ENCODE results near the gene HAO2. TPM values are rescaled to one million over a fixed set of nuclear protein-coding genes. Genes with fewer than 3 reads are reported as not detected.

HAO2 gene
- total and polyA plus RNA-seq, 2 experiments from 2014 or later = not detected

GRCh38 chr1:119419109-119419508 is 50.5 kb downstream of the HAO2 start:
- no peak for TF ChIP-seq CTCF (conservative IDR thresholded peaks at IDR 0.05; ENCODE audit: low read depth in 2 of 2)
- no peak for TF ChIP-seq NANOG (IDR thresholded peaks at IDR 0.05; ENCODE audit: borderline replicate concordance)
- TF ChIP-seq JUNB (IDR thresholded peaks at IDR 0.05; ENCODE audit: unreplicated experiment) = no peak
- TF ChIP-seq, protein P1, sequence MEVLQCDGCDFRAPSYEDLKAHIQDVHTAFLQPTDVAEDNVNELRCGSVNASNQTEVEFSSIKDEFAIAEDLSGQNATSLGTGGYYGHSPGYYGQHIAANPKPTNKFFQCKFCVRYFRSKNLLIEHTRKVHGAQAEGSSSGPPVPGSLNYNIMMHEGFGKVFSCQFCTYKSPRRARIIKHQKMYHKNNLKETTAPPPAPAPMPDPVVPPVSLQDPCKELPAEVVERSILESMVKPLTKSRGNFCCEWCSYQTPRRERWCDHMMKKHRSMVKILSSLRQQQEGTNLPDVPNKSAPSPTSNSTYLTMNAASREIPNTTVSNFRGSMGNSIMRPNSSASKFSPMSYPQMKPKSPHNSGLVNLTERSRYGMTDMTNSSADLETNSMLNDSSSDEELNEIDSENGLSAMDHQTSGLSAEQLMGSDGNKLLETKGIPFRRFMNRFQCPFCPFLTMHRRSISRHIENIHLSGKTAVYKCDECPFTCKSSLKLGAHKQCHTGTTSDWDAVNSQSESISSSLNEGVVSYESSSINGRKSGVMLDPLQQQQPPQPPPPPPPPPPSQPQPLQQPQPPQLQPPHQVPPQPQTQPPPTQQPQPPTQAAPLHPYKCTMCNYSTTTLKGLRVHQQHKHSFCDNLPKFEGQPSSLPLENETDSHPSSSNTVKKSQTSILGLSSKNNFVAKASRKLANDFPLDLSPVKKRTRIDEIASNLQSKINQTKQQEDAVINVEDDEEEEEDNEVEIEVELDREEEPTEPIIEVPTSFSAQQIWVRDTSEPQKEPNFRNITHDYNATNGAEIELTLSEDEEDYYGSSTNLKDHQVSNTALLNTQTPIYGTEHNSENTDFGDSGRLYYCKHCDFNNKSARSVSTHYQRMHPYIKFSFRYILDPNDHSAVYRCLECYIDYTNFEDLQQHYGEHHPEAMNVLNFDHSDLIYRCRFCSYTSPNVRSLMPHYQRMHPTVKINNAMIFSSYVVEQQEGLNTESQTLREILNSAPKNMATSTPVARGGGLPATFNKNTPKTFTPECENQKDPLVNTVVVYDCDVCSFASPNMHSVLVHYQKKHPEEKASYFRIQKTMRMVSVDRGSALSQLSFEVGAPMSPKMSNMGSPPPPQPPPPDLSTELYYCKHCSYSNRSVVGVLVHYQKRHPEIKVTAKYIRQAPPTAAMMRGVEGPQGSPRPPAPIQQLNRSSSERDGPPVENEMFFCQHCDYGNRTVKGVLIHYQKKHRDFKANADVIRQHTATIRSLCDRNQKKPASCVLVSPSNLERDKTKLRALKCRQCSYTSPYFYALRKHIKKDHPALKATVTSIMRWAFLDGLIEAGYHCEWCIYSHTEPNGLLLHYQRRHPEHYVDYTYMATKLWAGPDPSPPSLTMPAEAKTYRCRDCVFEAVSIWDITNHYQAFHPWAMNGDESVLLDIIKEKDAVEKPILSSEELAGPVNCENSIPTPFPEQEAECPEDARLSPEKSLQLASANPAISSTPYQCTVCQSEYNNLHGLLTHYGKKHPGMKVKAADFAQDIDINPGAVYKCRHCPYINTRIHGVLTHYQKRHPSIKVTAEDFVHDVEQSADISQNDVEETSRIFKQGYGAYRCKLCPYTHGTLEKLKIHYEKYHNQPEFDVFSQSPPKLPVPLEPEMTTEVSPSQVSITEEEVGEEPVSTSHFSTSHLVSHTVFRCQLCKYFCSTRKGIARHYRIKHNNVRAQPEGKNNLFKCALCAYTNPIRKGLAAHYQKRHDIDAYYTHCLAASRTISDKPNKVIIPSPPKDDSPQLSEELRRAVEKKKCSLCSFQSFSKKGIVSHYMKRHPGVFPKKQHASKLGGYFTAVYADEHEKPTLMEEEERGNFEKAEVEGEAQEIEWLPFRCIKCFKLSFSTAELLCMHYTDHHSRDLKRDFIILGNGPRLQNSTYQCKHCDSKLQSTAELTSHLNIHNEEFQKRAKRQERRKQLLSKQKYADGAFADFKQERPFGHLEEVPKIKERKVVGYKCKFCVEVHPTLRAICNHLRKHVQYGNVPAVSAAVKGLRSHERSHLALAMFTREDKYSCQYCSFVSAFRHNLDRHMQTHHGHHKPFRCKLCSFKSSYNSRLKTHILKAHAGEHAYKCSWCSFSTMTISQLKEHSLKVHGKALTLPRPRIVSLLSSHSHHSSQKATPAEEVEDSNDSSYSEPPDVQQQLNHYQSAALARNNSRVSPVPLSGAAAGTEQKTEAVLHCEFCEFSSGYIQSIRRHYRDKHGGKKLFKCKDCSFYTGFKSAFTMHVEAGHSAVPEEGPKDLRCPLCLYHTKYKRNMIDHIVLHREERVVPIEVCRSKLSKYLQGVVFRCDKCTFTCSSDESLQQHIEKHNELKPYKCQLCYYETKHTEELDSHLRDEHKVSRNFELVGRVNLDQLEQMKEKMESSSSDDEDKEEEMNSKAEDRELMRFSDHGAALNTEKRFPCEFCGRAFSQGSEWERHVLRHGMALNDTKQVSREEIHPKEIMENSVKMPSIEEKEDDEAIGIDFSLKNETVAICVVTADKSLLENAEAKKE (CRISPR knock-in tag; IDR thresholded peaks at IDR 0.05) = no peak
- TF ChIP-seq ETS1 (IDR thresholded peaks at IDR 0.05) = no peak
- TF ChIP-seq STAT1 (IDR thresholded peaks at IDR 0.05; ENCODE audit: unreplicated experiment) = no peak
- TF ChIP-seq ZNF114 (CRISPR knock-in tag; IDR thresholded peaks at IDR 0.05) = no peak
- no peak for TF ChIP-seq EZH2phosphoT487 (IDR thresholded peaks at IDR 0.05; ENCODE audit: unreplicated experiment)
- no peak for TF ChIP-seq EZH2 (IDR thresholded peaks at IDR 0.05; ENCODE audit: low read depth, unreplicated experiment)
- TF ChIP-seq ZNF331 (CRISPR knock-in tag; IDR thresholded peaks at IDR 0.05; ENCODE audit: low read depth) = no peak
- TF ChIP-seq REST (IDR thresholded peaks at IDR 0.05; ENCODE audit: unreplicated experiment) = no peak
- TF ChIP-seq POLR2AphosphoS5 (IDR thresholded peaks at IDR 0.05; ENCODE audit: low read depth) = no peak
- TF ChIP-seq CREB1 (CRISPR knock-in tag; IDR thresholded peaks at IDR 0.05; ENCODE audit: low read depth) = no peak

More at GRCh38 chr1:119419109-119419508, 50.5 kb downstream of the HAO2 start:
- no peak overlapping the region for H3K27ac Mint-ChIP-seq
- Histone ChIP-seq H2AFZ (no peak overlapping the region), H3F3A (replicated peaks; ENCODE audit: low read depth) (no peaks in the 10 kb centered on the region), H3K4me3 (no peak overlapping the region), H3K36me3 (ENCODE audit: insufficient read depth) (no peaks in the 10 kb centered on the region), H4K20me1 (replicated peaks; ENCODE audit: insufficient read depth) (no peaks in the 10 kb centered on the region), H3K4me2 (no peak overlapping the region), H3K27ac (ENCODE audit: low read depth) (no peak overlapping the region), H3K27me3 (ENCODE audit: insufficient read depth) (no peaks in the 10 kb centered on the region), H3K79me2 (replicated peaks; ENCODE audit: insufficient read depth) (no peaks in the 10 kb centered on the region), H3K4me1 (ENCODE audit: insufficient read depth) (peaks cover 10% of the 10 kb centered on the region; the same call in 1 of the 2 replicates), H3K9me2 (ENCODE audit: insufficient read depth) (no peaks in the 10 kb centered on the region; the same call in none of the 2 replicates)
- peaks cover 13% of the 10 kb centered on the region for H3K27me3 Mint-ChIP-seq (ENCODE audit: insufficient read depth, low read depth, poor library complexity)
- H3K36me3 Mint-ChIP-seq (ENCODE audit: low read depth) = no peaks in the 10 kb centered on the region
- peaks cover 9% of the 10 kb centered on the region for H3K4me1 Mint-ChIP-seq
- DNase-seq (ENCODE audit: low spot score) (no peak), ATAC-seq (no peak)
- H3K9me3 Mint-ChIP-seq = no peaks in the 10 kb centered on the region
- no peak overlapping the region for H3K4me3 Mint-ChIP-seq
